K562 (cell line): ENCODE measurements around the gene PIP4K2A. TPM values are rescaled to one million over a fixed set of nuclear protein-coding genes. Genes with fewer than 3 reads are reported as not detected.

ENCODE experiments used
- ATAC-seq: fragments of 200-7000 bp; cut with Tn5 transposase; 3 replicates; pipeline ENCODE4 v1.9.1; 2020; ENCODE audit warnings: moderate library complexity
- BruUV-seq: library from RNA; stranded (reverse); fragments of 400-500 nt; replicated peaks from 2 replicates; lab custom pipeline; 2021; lab: Mats Ljungman, UMichigan
- CTCF ChIA-PET: fragments of 300-600 bp; formaldehyde crosslinking; extraction: SDS; loops from one replicate; lab custom pipeline; 2021; ENCODE audit warnings: low intra/inter-chr PET ratio; lab: Yijun Ruan, JAX
- POLR2A ChIA-PET: fragments of 300-600, 350-650 bp; sonication (Branson Sonifier 250); formaldehyde crosslinking; extraction: SDS; loops from one replicate; lab custom pipeline; 2021; ENCODE audit warnings: antibody characterized with exemption, inconsistent platforms; lab: Yijun Ruan, JAX
- DNase-seq, 4 experiments: peaks; one replicate each; pipeline versions ENCODE4 v3.0.0 to v3.0.0-alpha.2; 2011 to 2018; ENCODE audit warnings: low spot score in 3 of 4, mixed read lengths in 3 of 4; ENCODE audit errors: extremely low read depth in 1 of 4
- FAIRE-seq: peaks from 2 replicates; lab custom pipeline; 2011; peaks lifted over from hg19 to GRCh38; lab: Jason Lieb, UNC
- H2AFZ ChIP-seq: 2 replicates; pipeline ENCODE4 v1.6.0; 2011; ENCODE audit warnings: low read depth, low read length, control low read depth, inconsistent platforms
- H3K27ac ChIP-seq: fragments of 200-600 bp; 3 replicates; pipeline ENCODE4 v1.8.0; 2011; ENCODE audit warnings: low read depth, mild to moderate bottlenecking, control low read depth, inconsistent platforms, low read length, moderate library complexity, mixed read lengths; ENCODE audit errors: extremely low read depth
- H3K27me3 ChIP-seq, 2 experiments: fragments of 300-600 bp in 1 of 2; 2 replicates in 1 of 2; 3 replicates in 1 of 2; pipeline versions ENCODE4 v1.6.0 to v1.8.0; 2011; ENCODE audit warnings: inconsistent platforms in 2 of 2, low read length in 2 of 2, mild to moderate bottlenecking in 1 of 2, mixed read lengths in 1 of 2, moderate library complexity in 1 of 2; ENCODE audit not compliant: control insufficient read depth in 2 of 2, insufficient read depth in 2 of 2
- H3K36me3 ChIP-seq: fragments of 300-600 bp; 3 replicates; pipeline ENCODE4 v1.8.0; 2011; ENCODE audit warnings: mild to moderate bottlenecking, low read length, inconsistent platforms; ENCODE audit not compliant: control insufficient read depth, insufficient read depth
- H3K4me1 ChIP-seq, 2 experiments: fragments of 200-600 bp in 1 of 2; replicated peaks in 1 of 2; 2 replicates in 1 of 2; 3 replicates in 1 of 2; pipeline versions ENCODE4 v1.5.1 to v1.8.0; 2011; ENCODE audit warnings: inconsistent platforms in 2 of 2, low read length in 2 of 2, mild to moderate bottlenecking in 1 of 2, mixed read lengths in 1 of 2, moderate library complexity in 1 of 2; ENCODE audit not compliant: control insufficient read depth in 2 of 2, insufficient read depth in 2 of 2
- H3K4me2 ChIP-seq: 2 replicates; pipeline ENCODE4 v1.6.1; 2011; ENCODE audit warnings: low read length, control low read depth, inconsistent platforms, mixed read lengths; ENCODE audit not compliant: insufficient read depth
- H3K4me3 ChIP-seq: fragments of 200-600 bp; sonication (generic), shearing (Covaris generic); 2 replicates; pipeline ENCODE4 v1.5.1; 2016; ENCODE audit warnings: control low read depth, inconsistent platforms
- H3K79me2 ChIP-seq: fragments of 200-600 bp; 3 replicates; pipeline ENCODE4 v1.8.0; 2011; ENCODE audit warnings: low read length, inconsistent platforms; ENCODE audit not compliant: control insufficient read depth, insufficient read depth
- H3K9ac ChIP-seq, 2 experiments: 2 replicates each; pipeline versions ENCODE4 v1.6.0 to v1.6.1; 2011; ENCODE audit warnings: low read depth in 2 of 2, low read length in 2 of 2, control low read depth in 1 of 2, inconsistent platforms in 1 of 2, mild to moderate bottlenecking in 1 of 2, mixed read lengths in 1 of 2; ENCODE audit not compliant: insufficient read depth in 1 of 2
- H3K9me1 ChIP-seq: one replicate; pipeline ENCODE4 v1.6.0; 2011; ENCODE audit warnings: inconsistent platforms, mild to moderate bottlenecking, low read length, moderate library complexity; ENCODE audit not compliant: control insufficient read depth, insufficient read depth
- H3K9me3 ChIP-seq: replicated peaks from 2 replicates; pipeline ENCODE4 v1.5.1; 2011; ENCODE audit warnings: low read depth, low read length, inconsistent platforms; ENCODE audit not compliant: control insufficient read depth, insufficient read depth
- H4K20me1 ChIP-seq: replicated peaks from 2 replicates; pipeline ENCODE4 v1.6.1; 2011; ENCODE audit warnings: low read length, inconsistent platforms, mixed read lengths; ENCODE audit not compliant: control insufficient read depth, insufficient read depth
- BRD9 ChIP-seq: fragments of 450-650 bp; IDR thresholded peaks from 2 replicates; pipeline ENCODE4 v1.6.1; 2018; ENCODE audit warnings: low read depth; ENCODE audit not compliant: partially characterized antibody
- KDM4B ChIP-seq, 2 experiments: fragments of 450-650 bp in 1 of 2; sonication (generic) in 1 of 2; IDR thresholded peaks; 2 replicates each; pipeline ENCODE4 v1.6.1; 2016 to 2017; ENCODE audit warnings: borderline replicate concordance in 2 of 2, antibody characterized with exemption in 1 of 2, low read depth in 1 of 2, mild to moderate bottlenecking in 1 of 2
- MIER1 ChIP-seq: fragments of 450-650 bp; IDR thresholded peaks from 2 replicates; pipeline ENCODE4 v1.6.1; 2016; ENCODE audit warnings: antibody characterized with exemption, mild to moderate bottlenecking, low read depth
- REST ChIP-seq, 2 experiments: fragments of 450-650 bp; formaldehyde crosslinking in 1 of 2; IDR thresholded peaks; 2 replicates each; pipeline versions ENCODE4 v1.4.0 to v1.6.1; 2014 to 2020; ENCODE audit warnings: mild to moderate bottlenecking in 2 of 2, borderline replicate concordance in 1 of 2, low read depth in 1 of 2
- SIRT6 ChIP-seq: IDR thresholded peaks from one replicate; pipeline ENCODE4 v1.6.1; 2012; ENCODE audit warnings: low read depth, mild to moderate bottlenecking, control low read depth, inconsistent platforms, low read length, moderate library complexity
- TAL1 ChIP-seq: fragments of 450-650 bp; IDR thresholded peaks from 2 replicates; pipeline ENCODE4 v1.6.1; 2016; ENCODE audit warnings: mild to moderate bottlenecking
- ZBTB9 ChIP-seq: fragments of 450-650 bp; formaldehyde crosslinking; IDR thresholded peaks from 2 replicates; pipeline ENCODE4 v1.4.0; 2020; ENCODE audit warnings: mild to moderate bottlenecking, moderate library complexity
- WGBS: fragments of 100-300 bp; shearing (Covaris generic); methylation state at CpG from one replicate; pipeline ENCODE4 v1.1.6; 2016; ENCODE audit warnings: low coverage, mixed read lengths; ENCODE audit not compliant: insufficient coverage; ENCODE audit errors: missing lambda C conversion rate; 5-methylcytosine and 5-hydroxymethylcytosine counted together
- in situ Hi-C: fragments of 300-500 bp; cut with MboI; formaldehyde crosslinking; loops from 4 replicates; pipeline ENCODE4 v1.15.0; 2018; ENCODE audit warnings: inconsistent platforms, mixed read lengths
- intact Hi-C: fragments of 100-400 bp; cut with micrococcal nuclease; formaldehyde crosslinking; loops from 2 replicates; pipeline ENCODE4 v1.14.2; 2022
- polyA plus RNA-seq, 8 experiments: library from polyadenylated mRNA; depleted of rRNA in 4 of 8; stranded (reverse) in 5 of 8; unstranded in 3 of 8; fragments of >200 nt; fragmentation: Nextera tagmentation in 2 of 8; fragmentation: Illumina TruSeq in 1 of 8; extraction: Ambion mirVana in 2 of 8; extraction: Trizol in 1 of 8; gene quantifications; 2 replicates each; pipeline versions ENCODE4 v1.2.1 to v1.2.3, GENCODE V29; 2011 to 2014; ENCODE audit warnings: inconsistent platforms in 1 of 8, missing spikeins in 1 of 8
- total RNA-seq, 7 experiments: library from RNA; depleted of rRNA in 6 of 7; stranded (reverse); fragments of >200 nt in 6 of 7; fragmentation: Illumina TruSeq in 2 of 7; extraction: Trizol in 2 of 7; gene quantifications; 2 replicates each; pipeline versions ENCODE4 v1.2.1 to v1.2.3, GENCODE V29; 2011 to 2021; ENCODE audit warnings: low replicate concordance in 1 of 7

Gene PIP4K2A
- total and polyA plus RNA-seq, 9 of the 15 experiments (the other 6 are each of a cell fraction or from before 2014, with no cell fraction given): 35.6 to 117 (median 71.9) TPM

GRCh38 chr10:22727663-22728062, 13.3 kb upstream of the PIP4K2A start:
- DNase-seq (no peak), ATAC-seq (peak; percentile 54; the same call in 2 of the 3 replicates), FAIRE-seq (no peak)
- H3K27ac ChIP-seq: no peak overlapping the region
- no peak overlapping the region for H3K9ac ChIP-seq
- H3K4me1 ChIP-seq: no peaks in the 10 kb centered on the region; a peak in 1 of 5 replicates
- no peaks in the 10 kb centered on the region for H3K79me2 ChIP-seq
- H3K4me2 ChIP-seq: no peak overlapping the region
- no peaks in the 10 kb centered on the region for H3K9me1 ChIP-seq
- no TSS peak for BruUV-seq
- no peak overlapping the region for H3K4me3 ChIP-seq
- no peaks in the 10 kb centered on the region for H3K9me3 ChIP-seq
- H3K36me3 ChIP-seq: no peaks in the 10 kb centered on the region
- CTCF ChIA-PET: no interaction called here
- no peak overlapping the region for H2AFZ ChIP-seq
- in situ Hi-C loops (no loop called here), intact Hi-C loops (no loop called here)
- H4K20me1 ChIP-seq: no peaks in the 10 kb centered on the region
- no peaks in the 10 kb centered on the region for H3K27me3 ChIP-seq
- POLR2A ChIA-PET: interaction anchor here (1.2 to 1.3 kb wide), 2 partner anchors 22 to 51 kb away, joined by 3 read pairs; no protein-coding TSS in a partner anchor
- 41% methylated on average over 3 of the region's 3 CpGs for WGBS
- TF ChIP-seq MIER1: no peak
- TF ChIP-seq KDM4B (IDR thresholded peaks at IDR 0.05; ENCODE audit: borderline replicate concordance in 2 of 2, low read depth in 1 of 2): no peak
- TF ChIP-seq REST (IDR thresholded peaks at IDR 0.05; ENCODE audit: borderline replicate concordance): no peak
- TF ChIP-seq REST (CRISPR knock-in tag; IDR thresholded peaks at IDR 0.05; ENCODE audit: low read depth): no peak
- TF ChIP-seq ZBTB9 (CRISPR knock-in tag): no peak
- TF ChIP-seq TAL1: no peak
- no peak for TF ChIP-seq SIRT6
- TF ChIP-seq BRD9: no peak
